GM18907 (cell line): ENCODE measurements around the gene IGFN1.

Experiments used
- ATAC-seq: cut with Tn5 transposase; IDR thresholded peaks from one replicate; pipeline ENCODE4 v1.9.1; 2021; ENCODE audit warnings: mild to moderate bottlenecking, moderate library complexity; ENCODE audit not compliant: unreplicated experiment

The IGFN1 gene

DNA sequence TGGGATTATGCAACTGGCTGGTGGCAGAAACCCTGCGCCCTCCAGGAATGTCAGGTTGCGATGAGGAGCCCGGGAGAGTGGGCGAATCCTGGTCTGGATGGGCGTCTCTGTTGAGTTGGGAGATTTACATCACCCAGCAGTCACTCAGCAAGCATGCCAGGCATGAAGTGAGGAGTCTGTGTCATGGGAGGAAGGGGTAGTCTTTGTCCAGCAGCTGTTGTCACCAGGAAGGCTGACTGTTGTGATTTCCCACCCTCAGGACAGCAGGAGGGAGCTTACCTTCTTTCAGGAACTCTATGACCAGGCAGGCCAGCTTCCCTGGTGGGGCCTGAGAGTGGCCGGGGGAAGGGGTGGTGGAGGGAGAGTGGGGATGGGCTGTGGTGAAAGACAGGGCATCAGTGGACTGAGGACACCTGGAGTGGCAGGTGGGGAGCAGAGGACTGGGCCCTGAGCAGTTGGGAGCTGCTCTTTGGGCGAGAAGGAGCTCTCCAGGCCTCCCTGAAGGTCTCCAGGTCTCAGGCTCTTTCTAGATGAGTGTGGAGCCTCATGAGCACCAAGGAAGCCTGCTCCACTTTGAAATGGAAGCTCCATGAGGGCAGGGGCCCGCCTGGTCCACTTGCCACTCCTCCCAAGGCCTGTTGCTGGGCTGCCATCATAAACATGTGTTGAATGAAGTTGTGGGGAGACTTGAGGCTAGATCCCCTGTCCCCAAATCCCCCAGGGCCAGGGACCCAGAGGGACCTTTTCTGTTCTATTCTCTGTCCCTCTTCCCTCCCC, 71.3 kb downstream of the IGFN1 start:
- no peak for ATAC-seq

GRCh38 chr1:201262963-201263608, 72.5 kb downstream of the IGFN1 start:
- no peak for ATAC-seq

DNA sequence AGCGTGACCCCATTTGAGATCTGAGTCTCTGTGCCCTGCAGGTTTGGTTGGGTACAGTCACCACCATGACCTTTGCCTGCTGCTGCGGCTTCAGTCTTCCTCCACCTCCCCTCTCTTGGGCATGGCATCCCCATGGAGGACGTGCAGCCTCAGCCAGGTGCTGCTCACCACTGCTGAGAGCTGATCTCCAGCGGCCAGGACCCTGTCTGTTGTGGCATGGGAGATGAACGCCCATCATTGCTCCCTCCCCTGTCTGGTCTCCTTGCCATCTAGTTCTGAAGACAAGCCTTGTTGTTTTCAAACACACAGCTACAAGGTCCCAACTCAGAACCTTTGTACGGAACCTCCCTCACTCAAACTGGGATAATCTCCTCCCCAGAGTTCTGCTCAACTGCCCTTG, 73.4 kb downstream of the IGFN1 start:
- ATAC-seq, result no peak

DNA sequence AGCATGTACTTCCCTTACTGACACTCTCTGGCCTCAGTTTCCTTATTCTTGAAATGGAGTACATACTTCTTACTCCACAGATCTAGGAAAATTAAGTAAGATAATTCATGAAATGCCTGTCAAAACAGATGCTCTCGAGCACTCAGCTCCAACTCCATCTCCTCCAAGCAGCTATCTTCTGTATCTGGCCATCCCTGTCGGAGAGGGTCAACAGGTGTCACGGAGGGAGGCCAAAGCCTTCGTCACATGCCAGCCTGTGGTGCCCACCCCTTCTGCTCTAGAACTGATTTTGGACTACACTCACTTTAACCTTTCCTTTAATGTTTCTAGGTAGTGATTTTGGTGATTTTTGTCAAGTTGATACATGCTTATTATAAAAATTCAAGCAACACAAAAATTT, 73.9 kb downstream of the IGFN1 start:
- ATAC-seq, result no peak

- no peak for ATAC-seq
Measured at GRCh38 chr1:201265756-201266155, 75.1 kb downstream of the IGFN1 start.

DNA sequence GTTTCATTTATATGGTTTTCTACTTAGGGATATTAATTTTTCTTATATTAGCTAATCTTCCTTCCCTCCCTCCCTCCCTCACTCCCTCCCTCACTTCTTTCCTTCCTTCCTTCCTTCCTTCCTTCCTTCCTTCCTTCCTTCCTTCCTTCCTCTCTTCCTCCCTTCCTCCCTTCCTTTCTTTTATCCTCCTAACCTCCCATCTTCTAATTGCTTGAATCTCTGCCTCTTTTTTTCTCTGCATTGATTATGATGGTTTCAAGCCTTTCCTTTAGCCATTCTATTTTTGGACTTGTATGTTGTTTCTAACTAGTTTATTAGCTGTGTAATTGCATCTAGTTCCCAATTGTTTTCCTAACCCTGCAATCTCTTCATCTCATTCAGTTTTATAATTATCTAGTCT, 75.7 kb downstream of the IGFN1 start:
- ATAC-seq, result no peak

DNA sequence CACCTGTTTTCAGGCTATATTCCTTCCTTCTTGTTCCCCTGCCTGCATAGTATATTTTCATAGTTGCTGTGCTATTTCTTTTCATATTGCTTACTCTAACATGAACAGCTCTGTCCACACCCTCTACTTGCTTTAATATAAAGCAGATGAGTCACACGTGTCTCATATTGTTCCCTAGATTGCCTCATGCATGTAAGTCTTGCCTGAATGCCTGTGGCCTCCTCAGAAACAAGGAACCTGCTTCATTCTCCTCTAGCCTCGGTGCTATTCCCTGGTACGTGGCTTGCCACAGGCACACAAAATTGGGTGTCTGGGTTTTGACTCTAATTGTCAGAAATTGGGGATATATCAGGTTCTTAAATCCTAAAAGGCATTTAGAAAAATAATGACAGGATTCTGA, 76.2 kb downstream of the IGFN1 start:
- no peak for ATAC-seq

DNA sequence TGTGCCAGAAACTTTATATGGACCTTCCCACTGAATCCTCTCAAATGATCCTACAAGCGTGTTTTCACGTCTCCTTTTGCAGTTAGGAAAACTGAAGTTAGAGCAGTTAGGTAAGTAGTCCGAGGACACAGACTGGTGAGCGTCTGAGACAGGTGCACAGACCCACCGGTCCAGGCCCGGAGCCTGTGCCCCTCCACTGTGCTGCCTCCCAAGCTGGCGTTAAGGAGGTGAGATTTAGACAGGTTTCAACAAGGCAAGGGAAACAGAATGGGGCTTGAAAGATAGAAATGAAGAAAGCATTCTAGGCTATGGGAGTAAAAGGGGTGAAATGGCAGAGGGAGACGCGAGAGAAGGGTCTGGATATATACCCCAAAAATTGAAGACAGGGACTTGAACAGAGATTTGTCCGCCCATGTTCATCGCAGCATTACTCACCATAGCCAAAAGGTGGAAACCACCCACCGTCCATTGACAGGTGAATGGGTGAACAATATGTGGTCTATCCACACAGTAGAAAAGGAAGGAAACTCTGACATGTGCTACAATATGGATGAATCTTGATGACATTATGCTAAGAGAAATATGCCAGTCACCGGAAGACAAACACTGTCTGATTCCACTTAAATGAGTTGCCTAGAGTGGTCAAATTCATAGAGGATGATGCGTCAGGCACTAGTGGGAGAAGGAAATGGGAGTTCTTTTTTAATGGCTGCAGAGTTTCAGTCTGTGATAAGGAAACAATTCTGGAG, 77.0 kb downstream of the IGFN1 start:
- no peak for ATAC-seq

DNA sequence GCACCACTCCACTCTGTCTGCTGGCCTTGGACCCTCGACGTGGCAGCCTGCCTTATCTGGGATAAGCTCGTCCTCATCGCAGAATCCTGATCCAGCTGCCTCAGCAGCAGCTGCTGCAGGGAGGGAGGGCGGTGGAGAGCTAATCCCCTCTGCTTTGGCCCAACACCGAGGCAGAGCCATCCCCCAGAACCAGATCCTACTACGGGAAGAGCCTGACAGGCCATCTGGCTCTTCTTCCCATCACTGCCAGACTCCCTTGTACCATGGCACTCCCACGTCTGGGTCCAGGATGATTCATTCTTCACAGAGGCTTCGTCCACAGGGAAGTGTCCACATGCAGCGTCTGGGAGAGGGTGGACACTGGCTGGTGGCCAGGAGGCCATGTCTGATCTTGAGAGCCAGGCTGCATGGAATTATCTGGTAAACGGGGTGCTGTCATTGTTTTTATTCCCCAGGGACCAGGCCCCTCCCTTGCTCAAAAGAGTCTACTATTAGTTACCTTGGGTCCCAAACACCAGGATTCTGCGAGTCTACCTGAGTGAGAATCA, 78.1 kb downstream of the IGFN1 start:
- ATAC-seq, result no peak

- ATAC-seq, result no peak
Measured at GRCh38 chr1:201269281-201269680, 78.7 kb downstream of the IGFN1 start.

GRCh38 chr1:201269900-201270410, 79.3 kb downstream of the IGFN1 start:
- no peak for ATAC-seq

- ATAC-seq, result no peak
Measured at GRCh38 chr1:201270616-201271390, 80.2 kb downstream of the IGFN1 start.

GRCh38 chr1:201272799-201273198, 82.2 kb downstream of the IGFN1 start:
- no peak for ATAC-seq

DNA sequence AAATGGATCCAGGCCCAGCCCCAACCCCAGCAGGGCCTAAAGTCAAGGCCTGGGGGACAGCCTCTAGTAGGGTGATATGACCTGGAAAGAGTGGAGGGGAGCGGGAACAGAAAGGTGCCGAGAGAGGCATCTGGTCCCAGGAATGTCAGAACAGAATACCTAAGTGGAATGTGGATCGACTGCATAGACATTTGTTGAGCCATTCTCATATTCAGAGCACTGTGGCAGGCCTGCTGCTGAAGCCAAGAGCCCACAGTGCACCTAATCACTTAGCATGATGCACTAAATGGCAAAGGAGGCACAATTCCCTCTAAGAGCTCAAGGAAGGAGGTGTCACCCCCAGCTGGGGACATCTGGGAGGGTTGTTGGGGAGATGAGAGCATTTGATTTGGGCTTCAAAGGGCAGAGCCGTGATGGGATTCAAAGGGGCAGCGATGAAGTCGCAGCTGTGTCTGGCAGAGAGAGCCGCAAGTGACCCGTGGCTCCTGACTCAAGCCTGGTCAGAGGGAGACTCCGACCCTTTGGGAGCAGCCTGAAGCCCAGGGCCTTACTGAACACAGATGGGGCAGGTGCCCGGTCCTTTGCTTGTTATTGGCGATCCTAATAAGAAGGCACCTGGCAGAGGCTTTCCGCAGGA, 84.1 kb downstream of the IGFN1 start:
- no peak for ATAC-seq

DNA sequence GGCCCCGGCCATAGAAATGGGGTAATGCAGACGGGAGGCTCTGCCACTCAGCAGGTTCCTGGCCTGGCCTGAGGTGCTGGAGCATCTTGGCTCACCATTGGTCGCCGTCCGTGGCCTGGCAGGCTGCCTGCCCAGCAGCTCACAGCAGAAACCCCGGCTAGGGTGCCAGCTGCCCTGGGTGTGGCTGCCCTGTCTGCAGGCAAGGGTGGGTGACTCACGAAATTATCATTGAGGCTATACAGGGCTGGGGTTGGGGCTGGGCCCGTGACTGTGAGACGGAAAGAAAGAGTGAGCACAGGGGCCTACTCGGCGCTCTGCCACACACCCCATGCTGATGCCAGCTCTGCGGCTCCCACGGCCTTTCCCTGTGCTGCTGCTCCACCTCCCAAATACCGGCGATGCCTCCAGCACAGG, 84.6 kb downstream of the IGFN1 start:
- ATAC-seq, result no peak

- ATAC-seq, result no peak
Measured at GRCh38 chr1:201276891-201277290, 86.3 kb downstream of the IGFN1 start.

DNA sequence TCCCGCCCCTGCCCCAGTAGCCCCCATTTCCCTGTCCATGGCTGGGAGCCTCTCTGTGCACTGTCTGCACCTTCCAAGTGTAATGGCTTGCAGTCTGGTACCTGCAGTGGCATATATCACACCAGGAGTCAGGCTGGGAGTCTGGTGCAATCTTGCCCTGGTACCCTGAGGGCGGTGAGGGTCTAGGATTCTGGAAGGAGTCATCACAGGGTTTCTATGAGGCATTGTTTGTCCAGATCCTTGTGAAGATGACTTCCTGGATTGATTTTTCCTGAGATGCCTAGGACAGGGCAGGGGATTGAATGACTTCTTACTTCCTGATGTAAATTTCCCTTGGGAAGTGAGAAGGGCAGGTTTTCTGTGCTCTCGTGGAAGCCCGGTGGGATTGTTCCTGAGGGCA, 86.8 kb downstream of the IGFN1 start:
- no peak for ATAC-seq
